ENCODE results near the gene DNAAF1.

- TF ChIP-seq CTCF (conservative IDR thresholded peaks at IDR 0.05; ENCODE audit: low read depth in 2 of 2), result no peak
- no peak for TF ChIP-seq CREB1 (CRISPR knock-in tag; IDR thresholded peaks at IDR 0.05; ENCODE audit: low read depth)
- TF ChIP-seq REST (IDR thresholded peaks at IDR 0.05; ENCODE audit: unreplicated experiment), result no peak
- TF ChIP-seq ETS1 (IDR thresholded peaks at IDR 0.05), result no peak
- no peak for TF ChIP-seq EZH2 (IDR thresholded peaks at IDR 0.05; ENCODE audit: low read depth, unreplicated experiment)
- no peak for TF ChIP-seq EZH2phosphoT487 (IDR thresholded peaks at IDR 0.05; ENCODE audit: unreplicated experiment)
- TF ChIP-seq JUNB (IDR thresholded peaks at IDR 0.05; ENCODE audit: unreplicated experiment), result no peak
- no peak for TF ChIP-seq STAT1 (IDR thresholded peaks at IDR 0.05; ENCODE audit: unreplicated experiment)
- TF ChIP-seq ZNF331 (CRISPR knock-in tag; IDR thresholded peaks at IDR 0.05; ENCODE audit: low read depth), result no peak
- TF ChIP-seq POLR2AphosphoS5 (IDR thresholded peaks at IDR 0.05; ENCODE audit: low read depth), result no peak
- TF ChIP-seq ZNF462 (CRISPR knock-in tag; IDR thresholded peaks at IDR 0.05), result no peak
- no peak for TF ChIP-seq ZNF114 (CRISPR knock-in tag; IDR thresholded peaks at IDR 0.05)
- no peak for TF ChIP-seq NANOG (IDR thresholded peaks at IDR 0.05; ENCODE audit: borderline replicate concordance)
Observed at GRCh38 chr16:84194018-84194417, 48.9 kb downstream of the DNAAF1 start.
